ENCODE data around the gene DST. TPM values are rescaled to one million over a fixed set of nuclear protein-coding genes. Genes with fewer than 3 reads are reported as not detected.

DST gene
- total and polyA plus RNA-seq, 2 of the 8 experiments (the other 6 are each of a cell fraction or from before 2014, with no cell fraction given), result 49.4 to 116 TPM

DNA sequence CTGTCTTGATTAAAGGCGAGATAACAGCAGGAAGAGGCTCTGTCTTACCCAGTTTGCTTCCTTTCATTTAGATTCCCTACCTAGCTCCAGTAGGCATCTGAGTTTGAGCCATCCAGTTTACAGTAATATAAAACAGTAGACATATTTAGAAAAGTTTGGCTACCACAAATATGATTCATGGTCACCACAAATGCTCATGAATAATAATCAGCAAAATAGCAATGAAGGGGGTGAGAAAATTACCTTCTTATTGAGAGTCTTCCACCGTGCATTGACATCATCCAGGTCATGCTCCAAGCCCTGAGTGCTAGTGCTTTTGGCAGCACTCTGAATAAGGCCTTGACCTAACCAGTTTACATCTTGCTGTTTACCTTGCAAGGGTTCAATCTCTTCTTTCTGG, 106.2 kb downstream of the DST start:
- H3K56ac ChIP-seq (replicated peaks; ENCODE audit: insufficient read length, low read depth, low read length), result no peak overlapping the region
- FAIRE-seq (no peak), DNase-seq (ENCODE audit: low read depth in 1 of 2, low spot score in 2 of 2) (no peak)
- no peak overlapping the region for H4K5ac ChIP-seq (ENCODE audit: insufficient read length, low read depth, low read length)
- no peak overlapping the region for H3K4ac ChIP-seq (replicated peaks; ENCODE audit: insufficient read length, low read depth, low read length)
- H2AFZ ChIP-seq (ENCODE audit: low read length), result no peak overlapping the region
- H3K4me3 ChIP-seq (ENCODE audit: extremely low read depth in 1 of 4, insufficient read depth in 2 of 4, low read depth in 3 of 4, low read length in 4 of 4), result no peak overlapping the region
- no peaks in the 10 kb centered on the region for H3K23me2 ChIP-seq (ENCODE audit: low read depth, low read length)
- no peak overlapping the region for H3K23ac ChIP-seq (ENCODE audit: insufficient read length)
- no peak overlapping the region for H3K18ac ChIP-seq (ENCODE audit: extremely low read depth, low read length)
- H3K27me3 ChIP-seq (replicated peaks in 1 of 4; ENCODE audit: control insufficient read depth in 3 of 4, extremely low read depth in 1 of 4, insufficient read depth in 3 of 4, low read length in 3 of 4), result no peaks in the 10 kb centered on the region
- POLR2A ChIA-PET (ENCODE audit: partially characterized antibody), result interaction anchor here (1.0 kb wide), 1 partner anchor 17 kb away, joined by 3 read pairs; no protein-coding TSS in a partner anchor
- no peak overlapping the region; the same call in 1 of the 2 replicates for H2BK15ac ChIP-seq (ENCODE audit: low read length)
- H4K20me1 ChIP-seq (replicated peaks in 1 of 2; ENCODE audit: control insufficient read depth in 1 of 2, insufficient read depth in 2 of 2, low read length in 2 of 2), result no peaks in the 10 kb centered on the region
- no peak overlapping the region for H3K14ac ChIP-seq (ENCODE audit: insufficient read length)
- no peak overlapping the region for H2AK5ac ChIP-seq (ENCODE audit: low read depth, low read length)
- H3K79me1 ChIP-seq (ENCODE audit: low read depth, low read length), result no peaks in the 10 kb centered on the region; the same call in 1 of the 2 replicates
- 83% methylated on average over 2 of the region's 2 CpGs; no CpG with 5 or more reads in 1 of the 2 experiments for WGBS, 2 experiments (ENCODE audit: extremely low coverage in 1 of 2, insufficient coverage in 1 of 2, insufficient read length in 1 of 2, insufficient replicate concordance in 2 of 2, low coverage in 1 of 2, low lambda C conversion rate in 2 of 2, missing lambda C conversion rate in 1 of 2)
- CTCF ChIA-PET (ENCODE audit: partially characterized antibody), result no interaction called here
- H4K8ac ChIP-seq (ENCODE audit: extremely low read depth, insufficient read depth, low read length), result no peak overlapping the region
- H2BK20ac ChIP-seq (ENCODE audit: low read length), result no peak overlapping the region
- H3K9ac ChIP-seq (replicated peaks in 1 of 4; ENCODE audit: extremely low read depth in 1 of 4, low read depth in 3 of 4, low read length in 3 of 4), result no peak overlapping the region
- H2BK12ac ChIP-seq (ENCODE audit: low read depth, low read length), result no peak overlapping the region
- no peak overlapping the region for H2BK120ac ChIP-seq (replicated peaks; ENCODE audit: low read depth, low read length)
- H3K27ac ChIP-seq (ENCODE audit: low read depth, low read length), result no peak overlapping the region
- H3K4me1 ChIP-seq (replicated peaks in 1 of 4; ENCODE audit: control insufficient read depth in 3 of 4, insufficient read depth in 4 of 4, low read length in 3 of 4), result peaks cover 0 to 18% (median 8%) of the 10 kb centered on the region in 4 experiments; a peak in 4 of 7 replicates
- no peak overlapping the region for H2BK5ac ChIP-seq (ENCODE audit: low read depth, low read length)
- peaks cover 0 to 23% of the 10 kb centered on the region in 2 experiments; a peak in 1 of 4 replicates for H3K79me2 ChIP-seq (ENCODE audit: control insufficient read depth in 1 of 2, insufficient read depth in 2 of 2, low read length in 2 of 2)
- no peaks in the 10 kb centered on the region for H3K9me3 ChIP-seq (ENCODE audit: insufficient read depth in 2 of 2, low read depth in 1 of 2, low read length in 1 of 2)
- no peak overlapping the region for H3K4me2 ChIP-seq (ENCODE audit: insufficient read depth in 1 of 2, low read depth in 2 of 2, low read length in 2 of 2)
- no peak overlapping the region for H4K91ac ChIP-seq (replicated peaks; ENCODE audit: insufficient read length, low read length)
- TF ChIP-seq CHD2 (IDR thresholded peaks at IDR 0.05; ENCODE audit: low read length), result no peak
- TF ChIP-seq, protein P1, sequence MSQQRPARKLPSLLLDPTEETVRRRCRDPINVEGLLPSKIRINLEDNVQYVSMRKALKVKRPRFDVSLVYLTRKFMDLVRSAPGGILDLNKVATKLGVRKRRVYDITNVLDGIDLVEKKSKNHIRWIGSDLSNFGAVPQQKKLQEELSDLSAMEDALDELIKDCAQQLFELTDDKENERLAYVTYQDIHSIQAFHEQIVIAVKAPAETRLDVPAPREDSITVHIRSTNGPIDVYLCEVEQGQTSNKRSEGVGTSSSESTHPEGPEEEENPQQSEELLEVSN (IDR thresholded peaks at IDR 0.05), result no peak
- TF ChIP-seq BCL11A (IDR thresholded peaks at IDR 0.05; ENCODE audit: low read depth in 2 of 2, low read length in 2 of 2), result no peak
- no peak for TF ChIP-seq BRCA1 (IDR thresholded peaks at IDR 0.05; ENCODE audit: low read depth, low read length)
- no peak for TF ChIP-seq HDAC6 (IDR thresholded peaks at IDR 0.05; ENCODE audit: low read depth, low read length)
- TF ChIP-seq RXRA (IDR thresholded peaks at IDR 0.05; ENCODE audit: insufficient read depth, low read depth, low read length), result no peak
- no peak for TF ChIP-seq POLR2A (IDR thresholded peaks at IDR 0.05; ENCODE audit: control extremely low read depth in 1 of 2, low read depth in 2 of 2, low read length in 2 of 2)
- no peak for TF ChIP-seq TBP (IDR thresholded peaks at IDR 0.05; ENCODE audit: low read depth, low read length)
- no peak for TF ChIP-seq CTBP2 (IDR thresholded peaks at IDR 0.05; ENCODE audit: borderline replicate concordance, insufficient read depth, insufficient read length, low read length)
- TF ChIP-seq RBBP5 (IDR thresholded peaks at IDR 0.05; ENCODE audit: borderline replicate concordance, low read depth, low read length), result no peak
- TF ChIP-seq CHD1 (IDR thresholded peaks at IDR 0.05; ENCODE audit: low read depth, low read length), result no peak
- H3K36me3 ChIP-seq (ENCODE audit: control insufficient read depth in 2 of 4, insufficient read depth in 4 of 4, low read length in 3 of 4), result peaks cover 0 to 19% (median 4%) of the 10 kb centered on the region in 4 experiments; a peak in 4 of 8 replicates
